ENCODE data around the gene SPPL2A.

The SPPL2A gene

DNA sequence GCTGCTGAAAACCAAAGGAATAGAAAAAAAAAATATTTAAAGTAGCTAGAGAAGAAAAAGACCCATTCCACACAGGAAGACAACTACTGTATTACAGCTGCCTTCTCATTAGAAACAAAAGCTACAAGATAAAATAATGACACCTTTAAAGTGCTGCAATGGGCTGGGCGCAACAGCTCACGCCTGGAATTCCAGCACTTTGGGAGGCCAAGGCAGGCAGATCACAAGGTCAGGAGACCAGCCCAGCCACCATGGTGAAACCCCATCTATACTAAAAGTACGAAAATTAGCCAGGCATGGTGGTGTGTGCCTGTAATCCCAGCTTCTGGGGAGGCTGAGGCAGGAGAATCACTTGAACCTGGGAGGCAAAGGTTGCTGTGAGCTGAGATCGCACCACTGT is 110.0 kb downstream of the SPPL2A start:
- no peak overlapping the region for H3K4me3 ChIP-seq (replicated peaks; ENCODE audit: low read depth, low read length)
- DNase-seq (ENCODE audit: extremely low read depth, low read depth), result no peak
- TF ChIP-seq, protein P1, sequence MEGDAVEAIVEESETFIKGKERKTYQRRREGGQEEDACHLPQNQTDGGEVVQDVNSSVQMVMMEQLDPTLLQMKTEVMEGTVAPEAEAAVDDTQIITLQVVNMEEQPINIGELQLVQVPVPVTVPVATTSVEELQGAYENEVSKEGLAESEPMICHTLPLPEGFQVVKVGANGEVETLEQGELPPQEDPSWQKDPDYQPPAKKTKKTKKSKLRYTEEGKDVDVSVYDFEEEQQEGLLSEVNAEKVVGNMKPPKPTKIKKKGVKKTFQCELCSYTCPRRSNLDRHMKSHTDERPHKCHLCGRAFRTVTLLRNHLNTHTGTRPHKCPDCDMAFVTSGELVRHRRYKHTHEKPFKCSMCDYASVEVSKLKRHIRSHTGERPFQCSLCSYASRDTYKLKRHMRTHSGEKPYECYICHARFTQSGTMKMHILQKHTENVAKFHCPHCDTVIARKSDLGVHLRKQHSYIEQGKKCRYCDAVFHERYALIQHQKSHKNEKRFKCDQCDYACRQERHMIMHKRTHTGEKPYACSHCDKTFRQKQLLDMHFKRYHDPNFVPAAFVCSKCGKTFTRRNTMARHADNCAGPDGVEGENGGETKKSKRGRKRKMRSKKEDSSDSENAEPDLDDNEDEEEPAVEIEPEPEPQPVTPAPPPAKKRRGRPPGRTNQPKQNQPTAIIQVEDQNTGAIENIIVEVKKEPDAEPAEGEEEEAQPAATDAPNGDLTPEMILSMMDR (IDR thresholded peaks at IDR 0.05; ENCODE audit: low read depth, low read length, missing control alignments), result no peak

GRCh38 chr15:50653156-50653743 is 112.3 kb downstream of the SPPL2A start:
- TF ChIP-seq, protein P1 (IDR thresholded peaks at IDR 0.05; ENCODE audit: low read depth, low read length, missing control alignments), result no peak
- no peak for DNase-seq (ENCODE audit: extremely low read depth, low read depth)
- H3K4me3 ChIP-seq (replicated peaks; ENCODE audit: low read depth, low read length), result no peak overlapping the region

DNA sequence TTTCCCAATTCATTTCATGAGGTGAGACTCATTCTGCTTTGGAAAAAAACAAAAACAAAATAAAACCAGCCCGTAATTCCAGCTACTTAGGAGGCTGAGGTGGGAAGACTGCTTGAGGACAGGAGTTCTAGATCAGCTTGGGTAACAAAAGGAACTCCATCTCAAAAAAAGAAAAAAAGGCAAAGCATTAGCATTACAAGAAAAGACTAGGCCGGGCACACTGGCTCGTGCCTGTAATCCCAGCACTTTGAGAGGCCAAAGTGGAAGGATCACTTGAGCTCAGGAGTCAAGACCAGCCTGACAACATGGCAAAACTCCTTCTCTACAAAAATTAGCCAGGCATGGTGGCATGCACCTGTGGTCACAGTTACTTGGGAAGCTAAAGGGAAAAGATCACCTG is 112.8 kb downstream of the SPPL2A start:
- TF ChIP-seq, protein P1 (IDR thresholded peaks at IDR 0.05; ENCODE audit: low read depth, low read length, missing control alignments), result no peak
- no peak overlapping the region for H3K4me3 ChIP-seq (replicated peaks; ENCODE audit: low read depth, low read length)
- no peak for DNase-seq (ENCODE audit: extremely low read depth, low read depth)
